Kidney (tissue), 14 donors: ENCODE results near the gene PPP1R16B. TPM values are rescaled to one million over a fixed set of nuclear protein-coding genes. Genes with fewer than 3 reads are reported as not detected.

Experiments used
- DNase-seq, 5 donors: peaks; one replicate each; pipeline ENCODE4 v3.0.0-alpha.2; 2013 to 2020
- FAIRE-seq: peaks from 2 replicates; lab custom pipeline; 2012; peaks lifted over from hg19 to GRCh38; lab: Jason Lieb, UNC
- H3K27ac ChIP-seq, 2 donors: one replicate each; pipeline ENCODE4 v1.7.0; 2013; ENCODE audit warnings: low read depth in 2 of 2, low read length in 2 of 2, inconsistent platforms in 1 of 2
- H3K27me3 ChIP-seq: one replicate; pipeline ENCODE4 v1.7.1; 2013; ENCODE audit warnings: low read length, inconsistent platforms; ENCODE audit not compliant: control insufficient read depth, insufficient read depth
- H3K36me3 ChIP-seq, 3 donors: one replicate each; pipeline versions ENCODE4 v1.7.0 to v1.7.1; 2013; ENCODE audit warnings: low read length in 3 of 3, control low read depth in 1 of 3, inconsistent platforms in 1 of 3; ENCODE audit not compliant: insufficient read depth in 3 of 3, control insufficient read depth in 2 of 3
- H3K4me1 ChIP-seq, 3 donors: one replicate each; pipeline versions ENCODE4 v1.7.0 to v1.7.1; 2013; ENCODE audit warnings: low read length in 3 of 3, inconsistent platforms in 1 of 3, low read depth in 1 of 3; ENCODE audit not compliant: control insufficient read depth in 2 of 3, insufficient read depth in 2 of 3
- H3K4me3 ChIP-seq, 3 donors: one replicate each; pipeline versions ENCODE4 v1.7.0 to v1.8.1; 2013; ENCODE audit warnings: low read length in 3 of 3, control low read depth in 1 of 3, inconsistent platforms in 1 of 3
- H3K9ac ChIP-seq, 3 donors: one replicate each; pipeline versions ENCODE4 v1.7.0 to v1.7.1; 2013; ENCODE audit warnings: low read length in 3 of 3, control low read depth in 1 of 3, inconsistent platforms in 1 of 3
- H3K9me3 ChIP-seq, 3 donors: one replicate each; pipeline versions ENCODE4 v1.7.0 to v1.7.1; 2013; ENCODE audit warnings: low read length in 3 of 3, control low read depth in 1 of 3, inconsistent platforms in 1 of 3; ENCODE audit not compliant: control insufficient read depth in 2 of 3, insufficient read depth in 1 of 3
- intact Hi-C: fragments of 100-400 bp; cut with DNase I; formaldehyde crosslinking; loops from one replicate; pipeline ENCODE4 v1.11.1; 2022
- polyA plus RNA-seq: library from polyadenylated mRNA; stranded (reverse); fragments of 350-450 nt; fragmentation: Illumina TruSeq; extraction: RNeasy Lipid Tissue Mini Kit (QIAGEN cat#74804); gene quantifications from one replicate; pipeline ENCODE4 v1.2.3, GENCODE V29; 2014; ENCODE audit warnings: low read depth, low replicate concordance; ENCODE audit not compliant: insufficient read depth
- total RNA-seq: library from RNA; stranded (reverse); fragmentation: NEBNext Ultra II Directional; extraction: Animal tissue kit (Norgen Biotek cat#: 25700); gene quantifications from one replicate; pipeline ENCODE4 v1.2.1, GENCODE V29; 2021
- TF ChIP-seq, protein P1 (sequence below): IDR thresholded peaks from 3 replicates; pipeline ENCODE4 v1.5.1; 2012; ENCODE audit warnings: mild to moderate bottlenecking, moderate library complexity, borderline replicate concordance; ENCODE audit not compliant: insufficient read depth; ENCODE audit errors: extremely low read depth
- donor health status: control.
- donor health status: control.
- donor health status: control.
- donor health status: control.
- donor health status: control.
- donor health status: DM: yes; HTN: yes; CAD: no.
- donor health status: Normal renal cell carcinoma (clear cell type).

Gene PPP1R16B
- total and polyA plus RNA-seq, 2 donors from 2014 or later: 11.5 to 29.4 TPM

GRCh38 chr20:38840894-38841470 is 35.5 kb downstream of the PPP1R16B start:
- TF ChIP-seq, protein P1, sequence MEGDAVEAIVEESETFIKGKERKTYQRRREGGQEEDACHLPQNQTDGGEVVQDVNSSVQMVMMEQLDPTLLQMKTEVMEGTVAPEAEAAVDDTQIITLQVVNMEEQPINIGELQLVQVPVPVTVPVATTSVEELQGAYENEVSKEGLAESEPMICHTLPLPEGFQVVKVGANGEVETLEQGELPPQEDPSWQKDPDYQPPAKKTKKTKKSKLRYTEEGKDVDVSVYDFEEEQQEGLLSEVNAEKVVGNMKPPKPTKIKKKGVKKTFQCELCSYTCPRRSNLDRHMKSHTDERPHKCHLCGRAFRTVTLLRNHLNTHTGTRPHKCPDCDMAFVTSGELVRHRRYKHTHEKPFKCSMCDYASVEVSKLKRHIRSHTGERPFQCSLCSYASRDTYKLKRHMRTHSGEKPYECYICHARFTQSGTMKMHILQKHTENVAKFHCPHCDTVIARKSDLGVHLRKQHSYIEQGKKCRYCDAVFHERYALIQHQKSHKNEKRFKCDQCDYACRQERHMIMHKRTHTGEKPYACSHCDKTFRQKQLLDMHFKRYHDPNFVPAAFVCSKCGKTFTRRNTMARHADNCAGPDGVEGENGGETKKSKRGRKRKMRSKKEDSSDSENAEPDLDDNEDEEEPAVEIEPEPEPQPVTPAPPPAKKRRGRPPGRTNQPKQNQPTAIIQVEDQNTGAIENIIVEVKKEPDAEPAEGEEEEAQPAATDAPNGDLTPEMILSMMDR: no peak

DNA sequence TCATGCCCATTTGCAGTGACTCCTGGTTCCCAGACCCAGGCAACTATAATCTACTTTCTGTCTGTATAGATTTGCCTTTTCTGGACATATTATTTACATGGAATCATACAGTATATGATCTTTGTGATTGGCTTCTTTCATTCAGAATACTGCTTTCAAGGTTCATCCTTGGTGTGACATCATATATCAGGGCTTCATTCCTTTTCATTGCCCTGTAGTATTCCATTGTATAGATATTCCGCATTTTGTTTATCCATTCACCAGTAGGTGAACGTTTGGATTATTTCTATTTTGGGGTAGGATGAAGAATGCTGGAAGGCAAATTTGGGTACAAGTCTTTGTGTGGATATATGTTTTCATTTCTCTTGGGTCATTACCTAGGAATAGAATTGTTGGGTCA is 36.1 kb downstream of the PPP1R16B start:
- Histone ChIP-seq H3K4me1 (peaks cover 0 to 2% (median 0%) of the 10 kb centered on the region in 3 donors), H3K9ac (no peak overlapping the region), H3K36me3 (peaks cover 0 to 2% (median 0%) of the 10 kb centered on the region in 3 donors), H3K27me3 (no peaks in the 10 kb centered on the region), H3K27ac (no peak overlapping the region), H3K9me3 (no peaks in the 10 kb centered on the region), H3K4me3 (no peak overlapping the region)
- DNase-seq (no peak), FAIRE-seq (no peak)
- TF ChIP-seq, protein P1: no peak
- intact Hi-C loops: no loop called here

More at GRCh38 chr20:38840894-38841470, 35.5 kb downstream of the PPP1R16B start:
- Histone ChIP-seq H3K4me1 (peaks cover 0 to 2% (median 0%) of the 10 kb centered on the region in 3 donors), H3K9me3 (no peaks in the 10 kb centered on the region), H3K27ac (no peak overlapping the region), H3K4me3 (no peak overlapping the region), H3K9ac (no peak overlapping the region), H3K27me3 (no peaks in the 10 kb centered on the region), H3K36me3 (peaks cover 0 to 2% (median 0%) of the 10 kb centered on the region in 3 donors)
- intact Hi-C loops: no loop called here
- DNase-seq (no peak), FAIRE-seq (no peak)

DNA sequence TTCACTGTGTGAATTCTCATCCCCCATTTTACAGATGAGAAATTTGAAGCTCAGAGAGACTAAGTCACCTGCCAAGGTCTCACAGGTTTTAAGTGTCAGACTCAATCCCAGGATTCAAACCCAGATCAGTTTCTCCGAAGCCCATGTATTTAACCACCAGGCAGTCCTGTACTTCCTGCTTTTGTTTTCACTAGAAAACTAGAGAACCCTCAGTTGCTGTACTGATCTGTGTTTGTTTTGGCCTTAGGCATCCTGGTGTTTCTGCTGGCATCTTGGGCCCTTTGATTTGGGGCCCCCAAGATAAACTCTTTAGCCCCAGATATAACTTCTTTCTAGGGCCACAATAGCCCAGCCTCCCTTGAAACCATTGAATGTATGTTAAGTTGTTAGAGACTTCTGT is 36.5 kb downstream of the PPP1R16B start:
- Histone ChIP-seq H3K4me3 (no peak overlapping the region), H3K4me1 (peaks cover 0 to 2% (median 0%) of the 10 kb centered on the region in 3 donors), H3K9ac (no peak overlapping the region), H3K27ac (peak overlapping the region in 1 of 2 donors; percentile 15), H3K36me3 (no peaks in the 10 kb centered on the region), H3K9me3 (no peaks in the 10 kb centered on the region), H3K27me3 (no peaks in the 10 kb centered on the region)
- intact Hi-C loops: no loop called here
- TF ChIP-seq, protein P1: no peak
- DNase-seq (no peak), FAIRE-seq (no peak)
